ENCODE results near the gene RAVER2.
A peak's percentile ranks its signal among the peaks of the same experiment; 100 is the strongest.
"Not testable (repeated sequence)": the region's sequence is repeated elsewhere in the genome, so short reads cannot be mapped to it uniquely, and the experiment has no call there.

RAVER2 gene

GRCh38 chr1:64801851-64802523 is 57.1 kb downstream of the RAVER2 start:
- DNase-seq (ENCODE audit: insufficient read length, low spot score): no peak
- FAIRE-seq: no peak

- no peak for FAIRE-seq
- no peak for DNase-seq (ENCODE audit: insufficient read length, low spot score)
Measured at GRCh38 chr1:64809309-64809708, 64.4 kb downstream of the RAVER2 start.

GRCh38 chr1:64810001-64810400 is 65.1 kb downstream of the RAVER2 start:
- no peak for DNase-seq (ENCODE audit: insufficient read length, low spot score)
- no peak for FAIRE-seq

GRCh38 chr1:64811131-64811530 is 66.3 kb downstream of the RAVER2 start:
- FAIRE-seq (no peak), DNase-seq (ENCODE audit: insufficient read length, low spot score) (no peak)

GRCh38 chr1:64814427-64814826 is 69.6 kb downstream of the RAVER2 start:
- FAIRE-seq (no peak), DNase-seq (ENCODE audit: insufficient read length, low spot score) (no peak)

GRCh38 chr1:64817364-64817763 is 72.5 kb downstream of the RAVER2 start:
- FAIRE-seq; DNase-seq (ENCODE audit: insufficient read length, low spot score): not testable (repeated sequence)

GRCh38 chr1:64820572-64820971 is 75.7 kb downstream of the RAVER2 start:
- not testable (repeated sequence) for FAIRE-seq; DNase-seq (ENCODE audit: insufficient read length, low spot score)

GRCh38 chr1:64822621-64823020 is 77.7 kb downstream of the RAVER2 start:
- DNase-seq (ENCODE audit: insufficient read length, low spot score): no peak
- FAIRE-seq: no peak

- FAIRE-seq (peak; percentile 89), DNase-seq (ENCODE audit: insufficient read length, low spot score) (no peak)
Measured at GRCh38 chr1:64823691-64824476, 79.0 kb downstream of the RAVER2 start.

- FAIRE-seq (no peak), DNase-seq (ENCODE audit: insufficient read length, low spot score) (no peak)
Measured at GRCh38 chr1:64826991-64827390, 82.1 kb downstream of the RAVER2 start.

GRCh38 chr1:64828829-64829228 is 84.0 kb downstream of the RAVER2 start:
- DNase-seq (ENCODE audit: insufficient read length, low spot score) (no peak), FAIRE-seq (peak; percentile 65)

- FAIRE-seq (no peak), DNase-seq (ENCODE audit: insufficient read length, low spot score) (no peak)
Measured at GRCh38 chr1:64829411-64830029, 84.6 kb downstream of the RAVER2 start.

GRCh38 chr1:64830030-64830651 is 85.3 kb downstream of the RAVER2 start:
- FAIRE-seq (no peak), DNase-seq (ENCODE audit: insufficient read length, low spot score) (no peak)

GRCh38 chr1:64834734-64835133 is 89.9 kb downstream of the RAVER2 start:
- FAIRE-seq: no peak
- DNase-seq (ENCODE audit: insufficient read length, low spot score): no peak

GRCh38 chr1:64836802-64837201 is 91.9 kb downstream of the RAVER2 start:
- FAIRE-seq: no peak
- DNase-seq (ENCODE audit: insufficient read length, low spot score): no peak

- FAIRE-seq: no peak
- no peak for DNase-seq (ENCODE audit: insufficient read length, low spot score)
Measured at GRCh38 chr1:64838486-64838885, 93.6 kb downstream of the RAVER2 start.

- DNase-seq (ENCODE audit: insufficient read length, low spot score) (no peak), FAIRE-seq (no peak)
Measured at GRCh38 chr1:64839261-64839660, 94.4 kb downstream of the RAVER2 start.

GRCh38 chr1:64839732-64840405 is 95.0 kb downstream of the RAVER2 start:
- DNase-seq (ENCODE audit: insufficient read length, low spot score) (no peak), FAIRE-seq (no peak)

GRCh38 chr1:64841330-64842065 is 96.6 kb downstream of the RAVER2 start:
- DNase-seq (ENCODE audit: insufficient read length, low spot score) (no peak), FAIRE-seq (no peak)

- DNase-seq (ENCODE audit: insufficient read length, low spot score) (no peak), FAIRE-seq (no peak)
Measured at GRCh38 chr1:64842224-64842623, 97.3 kb downstream of the RAVER2 start.
